HepG2 (cell line): Measurements from ENCODE around the gene LSM2. TPM values are rescaled to one million over a fixed set of nuclear protein-coding genes. Genes with fewer than 3 reads are reported as not detected.
A peak's percentile ranks its signal among the peaks of the same experiment; 100 is the strongest.

Experiments used
- BORCS8-MEF2B ChIP-seq: sonication (generic); formaldehyde crosslinking; IDR thresholded peaks from 2 replicates; pipeline ENCODE4 v1.8.0; 2022; ENCODE audit warnings: mild to moderate bottlenecking, missing genetic modification reagents
- CHD4 ChIP-seq: fragments of 200-600 bp; sonication (generic); IDR thresholded peaks from 2 replicates; pipeline ENCODE4 v1.7.0; 2017; ENCODE audit warnings: mild to moderate bottlenecking, low read length, borderline replicate concordance
- IRF2 ChIP-seq: IDR thresholded peaks from 2 replicates; pipeline ENCODE4 v1.6.1; 2018; ENCODE audit warnings: missing genetic modification reagents, missing compliant biosample characterization
- IRX3 ChIP-seq: sonication (generic); formaldehyde crosslinking; IDR thresholded peaks from 2 replicates; pipeline ENCODE4 v1.8.1; 2023; ENCODE audit warnings: mild to moderate bottlenecking, low read depth, missing genetic modification reagents, borderline replicate concordance
- MEIS2 ChIP-seq: sonication (generic); formaldehyde crosslinking; IDR thresholded peaks from 2 replicates; pipeline ENCODE4 v1.9.0; 2021; ENCODE audit warnings: mild to moderate bottlenecking, missing genetic modification reagents
- MTA1 ChIP-seq: sonication (generic); formaldehyde crosslinking; IDR thresholded peaks from 2 replicates; pipeline ENCODE4 v1.4.0; 2020; ENCODE audit warnings: missing genetic modification reagents, mild to moderate bottlenecking, borderline replicate concordance
- NFYC ChIP-seq: IDR thresholded peaks from 2 replicates; pipeline ENCODE4 v1.6.1; 2016; ENCODE audit warnings: missing genetic modification reagents, missing compliant biosample characterization
- NR1H2 ChIP-seq: sonication (generic); formaldehyde crosslinking; IDR thresholded peaks from 2 replicates; pipeline ENCODE4 v1.8.1; 2022; ENCODE audit warnings: low read depth, missing genetic modification reagents, borderline replicate concordance
- NR2F6 ChIP-seq, 2 experiments: IDR thresholded peaks; 2 replicates each; pipeline ENCODE4 v1.6.1; 2016; ENCODE audit warnings: antibody characterized with exemption in 1 of 2, mild to moderate bottlenecking in 1 of 2
- XBP1 ChIP-seq: sonication (generic); formaldehyde crosslinking; IDR thresholded peaks from 2 replicates; pipeline ENCODE4 v1.5.0; 2020; ENCODE audit warnings: missing genetic modification reagents
- ZNF350 ChIP-seq: sonication (generic); formaldehyde crosslinking; IDR thresholded peaks from 2 replicates; pipeline ENCODE4 v1.4.0; 2020; ENCODE audit warnings: mild to moderate bottlenecking, low read depth, missing genetic modification reagents, borderline replicate concordance
- ZNF616 ChIP-seq: sonication (generic); formaldehyde crosslinking; IDR thresholded peaks from 2 replicates; pipeline ENCODE4 v1.5.0; 2020; ENCODE audit warnings: low read depth, mild to moderate bottlenecking, missing genetic modification reagents
- ZNF652 ChIP-seq: IDR thresholded peaks from 2 replicates; pipeline ENCODE4 v1.6.1; 2016; ENCODE audit warnings: low read depth, borderline replicate concordance
- ZNF781 ChIP-seq: sonication (generic); formaldehyde crosslinking; IDR thresholded peaks from 2 replicates; pipeline ENCODE4 v1.5.1; 2020; ENCODE audit warnings: borderline replicate concordance, mild to moderate bottlenecking, missing genetic modification reagents; ENCODE audit errors: not compliant biosample characterization
- ZNF839 ChIP-seq: sonication (generic); formaldehyde crosslinking; IDR thresholded peaks from 2 replicates; pipeline ENCODE4 v1.4.0; 2020; ENCODE audit warnings: missing genetic modification reagents, mild to moderate bottlenecking, borderline replicate concordance
- polyA plus RNA-seq, 8 experiments: library from polyadenylated mRNA; depleted of rRNA in 3 of 8; stranded (reverse) in 7 of 8; unstranded in 1 of 8; fragments of >200 nt; fragmentation: Illumina TruSeq in 4 of 8; extraction: Trizol in 4 of 8; gene quantifications; 2 replicates each; pipeline versions ENCODE4 v1.2.1 to v1.2.3, GENCODE V29; 2011 to 2016; ENCODE audit warnings: low read depth in 4 of 8, missing spikeins in 1 of 8, mixed read lengths in 1 of 8; ENCODE audit not compliant: insufficient read depth in 1 of 8
- total RNA-seq, 5 experiments: library from RNA; depleted of rRNA; stranded (reverse); fragments of >200 nt; fragmentation: Illumina TruSeq; extraction: Trizol; gene quantifications; 2 replicates each; pipeline ENCODE4 v1.2.3, GENCODE V29; 2016; ENCODE audit warnings: low read depth in 1 of 5
- TF ChIP-seq, protein P1 (sequence below): fragments of 450-650 bp; IDR thresholded peaks from 2 replicates; pipeline ENCODE4 v1.6.1; 2017
- TF ChIP-seq, protein P2 (sequence below): sonication (generic); formaldehyde crosslinking; IDR thresholded peaks from 2 replicates; pipeline ENCODE4; 2020; ENCODE audit warnings: missing genetic modification reagents, mild to moderate bottlenecking, borderline replicate concordance
- TF ChIP-seq, protein P3 (sequence below): sonication (generic); formaldehyde crosslinking; IDR thresholded peaks from 2 replicates; pipeline ENCODE4 v1.9.0; 2022; ENCODE audit warnings: missing genetic modification reagents, mild to moderate bottlenecking, borderline replicate concordance
- TF ChIP-seq, protein P4 (sequence below): sonication (generic); formaldehyde crosslinking; IDR thresholded peaks from 2 replicates; pipeline ENCODE4 v1.4.0; 2020; ENCODE audit warnings: low read depth, missing genetic modification reagents

Gene LSM2
- total and polyA plus RNA-seq, 2 of the 13 experiments (the other 11 are each of a cell fraction or from before 2014, with no cell fraction given) = 69.4 to 90.5 TPM

DNA sequence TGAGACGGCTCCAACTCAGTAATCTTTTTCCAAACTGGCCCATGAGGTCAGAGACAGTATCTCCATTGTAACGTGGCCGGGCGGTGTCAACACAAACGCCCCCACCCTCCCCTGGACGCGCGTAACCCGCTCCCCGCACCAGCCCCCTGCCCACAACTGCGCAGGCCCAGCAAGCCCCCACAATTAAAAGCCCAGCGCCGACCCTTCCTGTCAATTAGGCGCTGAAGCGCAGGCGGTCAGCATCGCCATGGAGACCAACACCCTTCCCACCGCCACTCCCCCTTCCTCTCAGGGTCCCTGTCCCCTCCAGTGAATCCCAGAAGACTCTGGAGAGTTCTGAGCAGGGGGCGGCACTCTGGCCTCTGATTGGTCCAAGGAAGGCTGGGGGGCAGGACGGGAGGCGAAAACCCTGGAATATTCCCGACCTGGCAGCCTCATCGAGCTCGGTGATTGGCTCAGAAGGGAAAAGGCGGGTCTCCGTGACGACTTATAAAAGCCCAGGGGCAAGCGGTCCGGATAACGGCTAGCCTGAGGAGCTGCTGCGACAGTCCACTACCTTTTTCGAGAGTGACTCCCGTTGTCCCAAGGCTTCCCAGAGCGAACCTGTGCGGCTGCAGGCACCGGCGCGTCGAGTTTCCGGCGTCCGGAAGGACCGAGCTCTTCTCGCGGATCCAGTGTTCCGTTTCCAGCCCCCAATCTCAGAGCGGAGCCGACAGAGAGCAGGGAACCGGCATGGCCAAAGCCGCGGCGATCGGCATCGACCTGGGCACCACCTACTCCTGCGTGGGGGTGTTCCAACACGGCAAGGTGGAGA lies 8.5 kb upstream of the LSM2 start, which contains the start of the genes HSPA1A and HSPA1L (continued):
- TF ChIP-seq, protein P1, sequence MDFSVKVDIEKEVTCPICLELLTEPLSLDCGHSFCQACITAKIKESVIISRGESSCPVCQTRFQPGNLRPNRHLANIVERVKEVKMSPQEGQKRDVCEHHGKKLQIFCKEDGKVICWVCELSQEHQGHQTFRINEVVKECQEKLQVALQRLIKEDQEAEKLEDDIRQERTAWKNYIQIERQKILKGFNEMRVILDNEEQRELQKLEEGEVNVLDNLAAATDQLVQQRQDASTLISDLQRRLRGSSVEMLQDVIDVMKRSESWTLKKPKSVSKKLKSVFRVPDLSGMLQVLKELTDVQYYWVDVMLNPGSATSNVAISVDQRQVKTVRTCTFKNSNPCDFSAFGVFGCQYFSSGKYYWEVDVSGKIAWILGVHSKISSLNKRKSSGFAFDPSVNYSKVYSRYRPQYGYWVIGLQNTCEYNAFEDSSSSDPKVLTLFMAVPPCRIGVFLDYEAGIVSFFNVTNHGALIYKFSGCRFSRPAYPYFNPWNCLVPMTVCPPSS = no peak
- TF ChIP-seq NR1H2 (CRISPR knock-in tag) (no peak), ZNF781 (CRISPR knock-in tag) (no peak), ZNF350 (CRISPR knock-in tag) (no peak), IRF2 (CRISPR knock-in tag) (peak; percentile 64; the same call in 1 of the 2 replicates), ZNF839 (CRISPR knock-in tag) (no peak), MTA1 (CRISPR knock-in tag) (no peak), NR2F6 (IDR thresholded peaks at IDR 0.05) (no peak), NR2F6 (CRISPR knock-in tag; IDR thresholded peaks at IDR 0.05) (no peak), MEIS2 (CRISPR knock-in tag) (peak; percentile 14; the same call in 1 of the 2 replicates), CHD4 (no peak), IRX3 (CRISPR knock-in tag) (no peak), BORCS8-MEF2B (CRISPR knock-in tag) (no peak), XBP1 (no peak; the same call in 1 of the 2 replicates), ZNF616 (CRISPR knock-in tag) (no peak), ZNF652 (CRISPR knock-in tag) (peak; percentile 24; the same call in 1 of the 2 replicates), NFYC (CRISPR knock-in tag) (peak; percentile 81; the same call in 1 of the 2 replicates)
- TF ChIP-seq, protein P2, sequence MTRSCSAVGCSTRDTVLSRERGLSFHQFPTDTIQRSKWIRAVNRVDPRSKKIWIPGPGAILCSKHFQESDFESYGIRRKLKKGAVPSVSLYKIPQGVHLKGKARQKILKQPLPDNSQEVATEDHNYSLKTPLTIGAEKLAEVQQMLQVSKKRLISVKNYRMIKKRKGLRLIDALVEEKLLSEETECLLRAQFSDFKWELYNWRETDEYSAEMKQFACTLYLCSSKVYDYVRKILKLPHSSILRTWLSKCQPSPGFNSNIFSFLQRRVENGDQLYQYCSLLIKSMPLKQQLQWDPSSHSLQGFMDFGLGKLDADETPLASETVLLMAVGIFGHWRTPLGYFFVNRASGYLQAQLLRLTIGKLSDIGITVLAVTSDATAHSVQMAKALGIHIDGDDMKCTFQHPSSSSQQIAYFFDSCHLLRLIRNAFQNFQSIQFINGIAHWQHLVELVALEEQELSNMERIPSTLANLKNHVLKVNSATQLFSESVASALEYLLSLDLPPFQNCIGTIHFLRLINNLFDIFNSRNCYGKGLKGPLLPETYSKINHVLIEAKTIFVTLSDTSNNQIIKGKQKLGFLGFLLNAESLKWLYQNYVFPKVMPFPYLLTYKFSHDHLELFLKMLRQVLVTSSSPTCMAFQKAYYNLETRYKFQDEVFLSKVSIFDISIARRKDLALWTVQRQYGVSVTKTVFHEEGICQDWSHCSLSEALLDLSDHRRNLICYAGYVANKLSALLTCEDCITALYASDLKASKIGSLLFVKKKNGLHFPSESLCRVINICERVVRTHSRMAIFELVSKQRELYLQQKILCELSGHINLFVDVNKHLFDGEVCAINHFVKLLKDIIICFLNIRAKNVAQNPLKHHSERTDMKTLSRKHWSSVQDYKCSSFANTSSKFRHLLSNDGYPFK (CRISPR knock-in tag) = no peak
- TF ChIP-seq, protein P3, sequence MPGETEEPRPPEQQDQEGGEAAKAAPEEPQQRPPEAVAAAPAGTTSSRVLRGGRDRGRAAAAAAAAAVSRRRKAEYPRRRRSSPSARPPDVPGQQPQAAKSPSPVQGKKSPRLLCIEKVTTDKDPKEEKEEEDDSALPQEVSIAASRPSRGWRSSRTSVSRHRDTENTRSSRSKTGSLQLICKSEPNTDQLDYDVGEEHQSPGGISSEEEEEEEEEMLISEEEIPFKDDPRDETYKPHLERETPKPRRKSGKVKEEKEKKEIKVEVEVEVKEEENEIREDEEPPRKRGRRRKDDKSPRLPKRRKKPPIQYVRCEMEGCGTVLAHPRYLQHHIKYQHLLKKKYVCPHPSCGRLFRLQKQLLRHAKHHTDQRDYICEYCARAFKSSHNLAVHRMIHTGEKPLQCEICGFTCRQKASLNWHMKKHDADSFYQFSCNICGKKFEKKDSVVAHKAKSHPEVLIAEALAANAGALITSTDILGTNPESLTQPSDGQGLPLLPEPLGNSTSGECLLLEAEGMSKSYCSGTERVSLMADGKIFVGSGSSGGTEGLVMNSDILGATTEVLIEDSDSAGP = no peak
- TF ChIP-seq, protein P4, sequence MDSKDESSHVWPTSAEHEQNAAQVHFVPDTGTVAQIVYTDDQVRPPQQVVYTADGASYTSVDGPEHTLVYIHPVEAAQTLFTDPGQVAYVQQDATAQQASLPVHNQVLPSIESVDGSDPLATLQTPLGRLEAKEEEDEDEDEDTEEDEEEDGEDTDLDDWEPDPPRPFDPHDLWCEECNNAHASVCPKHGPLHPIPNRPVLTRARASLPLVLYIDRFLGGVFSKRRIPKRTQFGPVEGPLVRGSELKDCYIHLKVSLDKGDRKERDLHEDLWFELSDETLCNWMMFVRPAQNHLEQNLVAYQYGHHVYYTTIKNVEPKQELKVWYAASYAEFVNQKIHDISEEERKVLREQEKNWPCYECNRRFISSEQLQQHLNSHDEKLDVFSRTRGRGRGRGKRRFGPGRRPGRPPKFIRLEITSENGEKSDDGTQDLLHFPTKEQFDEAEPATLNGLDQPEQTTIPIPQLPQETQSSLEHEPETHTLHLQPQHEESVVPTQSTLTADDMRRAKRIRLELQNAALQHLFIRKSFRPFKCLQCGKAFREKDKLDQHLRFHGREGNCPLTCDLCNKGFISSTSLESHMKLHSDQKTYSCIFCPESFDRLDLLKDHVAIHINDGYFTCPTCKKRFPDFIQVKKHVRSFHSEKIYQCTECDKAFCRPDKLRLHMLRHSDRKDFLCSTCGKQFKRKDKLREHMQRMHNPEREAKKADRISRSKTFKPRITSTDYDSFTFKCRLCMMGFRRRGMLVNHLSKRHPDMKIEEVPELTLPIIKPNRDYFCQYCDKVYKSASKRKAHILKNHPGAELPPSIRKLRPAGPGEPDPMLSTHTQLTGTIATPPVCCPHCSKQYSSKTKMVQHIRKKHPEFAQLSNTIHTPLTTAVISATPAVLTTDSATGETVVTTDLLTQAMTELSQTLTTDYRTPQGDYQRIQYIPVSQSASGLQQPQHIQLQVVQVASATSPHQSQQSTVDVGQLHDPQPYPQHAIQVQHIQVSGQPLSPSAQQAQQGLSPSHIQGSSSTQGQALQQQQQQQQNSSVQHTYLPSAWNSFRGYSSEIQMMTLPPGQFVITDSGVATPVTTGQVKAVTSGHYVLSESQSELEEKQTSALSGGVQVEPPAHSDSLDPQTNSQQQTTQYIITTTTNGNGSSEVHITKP (CRISPR knock-in tag) = no peak
